Testis (tissue), 3 donors: ENCODE data around the gene TRABD2B. TPM values are rescaled to one million over a fixed set of nuclear protein-coding genes. Genes with fewer than 3 reads are reported as not detected.

ENCODE experiments used
- DNase-seq: peaks from one replicate; pipeline ENCODE4 v3.0.0-alpha.2; 2019
- H3K27ac ChIP-seq, 2 donors: fragments of 200-600 bp; sonication (generic); one replicate each; pipeline ENCODE4 v1.5.1; 2019
- H3K27me3 ChIP-seq: fragments of 200-600 bp; sonication (generic); one replicate; pipeline ENCODE4 v1.5.1; 2019
- H3K36me3 ChIP-seq: fragments of 200-600 bp; sonication (generic); one replicate; pipeline ENCODE4 v1.5.1; 2017; ENCODE audit warnings: low read depth; ENCODE audit errors: missing control alignments
- H3K4me1 ChIP-seq: fragments of 200-600 bp; sonication (generic); one replicate; pipeline ENCODE4 v1.5.1; 2019
- H3K4me3 ChIP-seq, 2 donors: fragments of 200-600 bp; sonication (generic); one replicate each; pipeline ENCODE4 v1.5.1; 2017 to 2019
- H3K9me3 ChIP-seq: fragments of 200-600 bp; sonication (generic); one replicate; pipeline ENCODE4 v1.5.1; 2017
- POLR2A ChIP-seq: fragments of 450-650 bp; IDR thresholded peaks from one replicate; pipeline ENCODE4 v1.6.1; 2017; ENCODE audit warnings: antibody characterized with exemption, mild to moderate bottlenecking, moderate library complexity
- WGBS, 2 donors: methylation state at CpG; one replicate each; pipeline ENCODE4 v1.1.5; 2018; 5-methylcytosine and 5-hydroxymethylcytosine counted together
- intact Hi-C: fragments of 100-400 bp; cut with DNase I; formaldehyde crosslinking; loops from one replicate; pipeline ENCODE4 v1.15.1; 2023; ENCODE audit warnings: low total_unique reads
- polyA plus RNA-seq: library from polyadenylated mRNA; stranded (reverse); fragments of 350-450 nt; fragmentation: Illumina TruSeq; extraction: RNeasy Lipid Tissue Mini Kit (QIAGEN cat#74804); gene quantifications from one replicate; pipeline ENCODE4 v1.2.3, GENCODE V29; 2014; ENCODE audit warnings: low read depth, low replicate concordance; ENCODE audit not compliant: insufficient read depth
- total RNA-seq, 2 donors: library from RNA; depleted of rRNA; stranded (reverse); fragments of >200 nt; gene quantifications; one replicate each; pipeline ENCODE4 v1.2.3, GENCODE V29; 2016
- TF ChIP-seq, protein P1 (sequence below), 3 experiments: fragments of 450-650 bp in 2 of 3; fragments of 200-600 bp in 1 of 3; sonication (generic) in 1 of 3; IDR thresholded peaks; one replicate each; pipeline ENCODE4 v1.5.1; 2016 to 2019; ENCODE audit warnings: antibody characterized with exemption in 3 of 3, mild to moderate bottlenecking in 2 of 3, moderate library complexity in 1 of 3

The TRABD2B gene
- total and polyA plus RNA-seq, 3 donors from 2014 or later: 1.9 to 2.7 (median 2.0) TPM

DNA sequence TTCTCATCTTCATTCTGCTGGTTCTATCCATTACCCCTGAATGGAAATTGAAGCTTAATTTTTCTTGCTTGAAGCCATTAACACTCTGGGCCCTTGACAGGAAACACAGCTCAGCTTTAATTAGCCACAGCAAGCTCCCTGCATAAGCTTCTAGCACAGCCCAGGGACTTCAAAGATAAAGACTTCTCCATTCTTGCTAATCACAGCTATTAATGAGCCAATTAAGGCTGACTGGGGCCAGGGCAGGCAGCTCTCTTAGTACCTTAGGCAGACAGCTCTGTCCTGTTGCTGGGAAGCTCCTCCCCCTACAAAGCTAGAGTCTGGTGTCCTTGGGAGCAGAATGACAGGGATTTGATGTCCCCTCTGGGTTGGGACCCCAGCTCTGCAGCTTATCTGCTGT is 27.9 kb upstream of the TRABD2B start:
- Histone ChIP-seq H3K9me3 (no peaks in the 10 kb centered on the region), H3K27ac (no peak overlapping the region), H3K4me1 (no peaks in the 10 kb centered on the region), H3K4me3 (no peak overlapping the region), H3K27me3 (no peaks in the 10 kb centered on the region), H3K36me3 (no peaks in the 10 kb centered on the region)
- TF ChIP-seq, protein P1, sequence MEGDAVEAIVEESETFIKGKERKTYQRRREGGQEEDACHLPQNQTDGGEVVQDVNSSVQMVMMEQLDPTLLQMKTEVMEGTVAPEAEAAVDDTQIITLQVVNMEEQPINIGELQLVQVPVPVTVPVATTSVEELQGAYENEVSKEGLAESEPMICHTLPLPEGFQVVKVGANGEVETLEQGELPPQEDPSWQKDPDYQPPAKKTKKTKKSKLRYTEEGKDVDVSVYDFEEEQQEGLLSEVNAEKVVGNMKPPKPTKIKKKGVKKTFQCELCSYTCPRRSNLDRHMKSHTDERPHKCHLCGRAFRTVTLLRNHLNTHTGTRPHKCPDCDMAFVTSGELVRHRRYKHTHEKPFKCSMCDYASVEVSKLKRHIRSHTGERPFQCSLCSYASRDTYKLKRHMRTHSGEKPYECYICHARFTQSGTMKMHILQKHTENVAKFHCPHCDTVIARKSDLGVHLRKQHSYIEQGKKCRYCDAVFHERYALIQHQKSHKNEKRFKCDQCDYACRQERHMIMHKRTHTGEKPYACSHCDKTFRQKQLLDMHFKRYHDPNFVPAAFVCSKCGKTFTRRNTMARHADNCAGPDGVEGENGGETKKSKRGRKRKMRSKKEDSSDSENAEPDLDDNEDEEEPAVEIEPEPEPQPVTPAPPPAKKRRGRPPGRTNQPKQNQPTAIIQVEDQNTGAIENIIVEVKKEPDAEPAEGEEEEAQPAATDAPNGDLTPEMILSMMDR (IDR thresholded peaks at IDR 0.05): no peak
- TF ChIP-seq POLR2A: no peak
- intact Hi-C loops: no loop called here
- no peak for DNase-seq

DNA sequence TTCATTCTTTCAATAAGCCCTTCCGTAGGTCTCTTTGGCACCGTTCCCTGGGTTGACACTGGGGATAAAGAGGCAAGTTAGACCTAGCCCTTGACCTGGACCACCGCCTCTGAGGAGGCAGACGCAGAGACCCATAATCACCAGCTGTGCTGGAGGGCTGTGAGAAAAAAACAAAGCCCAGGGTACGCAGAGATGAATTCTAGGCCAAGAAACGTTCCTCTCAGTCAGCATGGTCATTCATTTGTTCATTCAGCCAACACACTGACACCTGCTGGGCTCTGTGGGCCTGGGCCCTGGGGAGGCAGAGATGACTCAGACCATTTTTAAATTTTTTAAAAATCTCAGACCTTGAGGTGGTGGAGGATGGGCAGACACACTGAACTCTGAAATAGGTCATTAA is 26.3 kb upstream of the TRABD2B start:
- WGBS, 2 donors: 85 to 90% methylated on average over 6 of the region's 6 CpGs
- H3K27me3 ChIP-seq: no peaks in the 10 kb centered on the region
- no peak for DNase-seq

DNA sequence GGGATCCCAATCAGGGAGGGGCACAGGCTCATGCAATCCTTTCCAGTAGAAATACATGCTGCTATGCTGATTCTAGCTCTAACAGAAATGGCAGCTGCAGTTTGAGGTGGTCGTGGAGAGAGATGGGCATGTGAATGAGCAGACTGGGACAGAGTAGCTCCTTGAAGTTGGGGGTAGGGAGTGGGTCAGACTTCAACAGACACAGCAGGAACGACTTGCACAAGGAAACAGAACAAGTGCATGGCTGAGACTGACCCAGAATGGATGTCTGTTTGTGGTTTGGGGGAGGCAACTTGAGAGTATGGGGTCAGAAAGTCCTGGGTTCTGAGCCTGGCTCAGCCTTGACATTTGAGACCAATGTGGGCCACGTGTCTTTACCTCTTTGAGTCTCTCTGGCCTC is 25.1 kb upstream of the TRABD2B start:
- TF ChIP-seq, protein P1 (IDR thresholded peaks at IDR 0.05): no peak
- TF ChIP-seq POLR2A: no peak
- H3K36me3 ChIP-seq: no peaks in the 10 kb centered on the region
- WGBS, 2 donors: 77 to 86% methylated on average over 3 of the region's 3 CpGs
- H3K27me3 ChIP-seq: no peaks in the 10 kb centered on the region
- H3K4me1 ChIP-seq: no peaks in the 10 kb centered on the region
- intact Hi-C loops: no loop called here
- no peak overlapping the region for H3K4me3 ChIP-seq
- H3K27ac ChIP-seq: no peak overlapping the region
- no peaks in the 10 kb centered on the region for H3K9me3 ChIP-seq
- no peak for DNase-seq

More for the DNA sequence above, 26.3 kb upstream of the TRABD2B start:
- TF ChIP-seq POLR2A: no peak
- TF ChIP-seq, protein P1 (IDR thresholded peaks at IDR 0.05): no peak
- no peak overlapping the region for H3K27ac ChIP-seq
- no peaks in the 10 kb centered on the region for H3K36me3 ChIP-seq
- intact Hi-C loops: no loop called here
- no peaks in the 10 kb centered on the region for H3K4me1 ChIP-seq
- H3K9me3 ChIP-seq: no peaks in the 10 kb centered on the region
- H3K4me3 ChIP-seq: no peak overlapping the region

DNA sequence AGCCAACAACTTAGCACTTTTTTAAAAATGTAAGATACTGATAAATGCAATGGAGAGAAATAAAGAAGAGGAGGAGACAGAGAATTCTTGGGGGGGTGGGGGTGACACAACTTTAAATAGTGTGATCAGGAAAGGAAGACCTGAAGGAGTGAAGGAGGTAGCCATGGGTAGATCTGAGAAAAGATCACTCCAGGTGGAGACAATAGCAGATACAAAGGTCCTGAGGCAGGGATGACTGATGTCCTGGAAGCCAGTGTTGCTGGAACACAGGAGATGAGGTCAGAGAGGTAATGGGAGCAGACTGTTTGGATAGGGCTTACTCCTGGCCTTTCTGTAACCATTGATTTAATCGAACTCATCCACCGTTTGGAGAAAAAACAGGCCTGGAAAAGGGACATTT is 24.6 kb upstream of the TRABD2B start:
- no peak for DNase-seq
- H3K9me3 ChIP-seq: no peaks in the 10 kb centered on the region
- TF ChIP-seq, protein P1 (IDR thresholded peaks at IDR 0.05): no peak
- TF ChIP-seq POLR2A: no peak
- no peak overlapping the region for H3K4me3 ChIP-seq
- H3K27ac ChIP-seq: no peak overlapping the region
- H3K4me1 ChIP-seq: no peaks in the 10 kb centered on the region
- 74 to 87% methylated on average over 2 of the region's 2 CpGs for WGBS, 2 donors
- H3K27me3 ChIP-seq: no peaks in the 10 kb centered on the region
- no peaks in the 10 kb centered on the region for H3K36me3 ChIP-seq
- intact Hi-C loops: no loop called here

DNA sequence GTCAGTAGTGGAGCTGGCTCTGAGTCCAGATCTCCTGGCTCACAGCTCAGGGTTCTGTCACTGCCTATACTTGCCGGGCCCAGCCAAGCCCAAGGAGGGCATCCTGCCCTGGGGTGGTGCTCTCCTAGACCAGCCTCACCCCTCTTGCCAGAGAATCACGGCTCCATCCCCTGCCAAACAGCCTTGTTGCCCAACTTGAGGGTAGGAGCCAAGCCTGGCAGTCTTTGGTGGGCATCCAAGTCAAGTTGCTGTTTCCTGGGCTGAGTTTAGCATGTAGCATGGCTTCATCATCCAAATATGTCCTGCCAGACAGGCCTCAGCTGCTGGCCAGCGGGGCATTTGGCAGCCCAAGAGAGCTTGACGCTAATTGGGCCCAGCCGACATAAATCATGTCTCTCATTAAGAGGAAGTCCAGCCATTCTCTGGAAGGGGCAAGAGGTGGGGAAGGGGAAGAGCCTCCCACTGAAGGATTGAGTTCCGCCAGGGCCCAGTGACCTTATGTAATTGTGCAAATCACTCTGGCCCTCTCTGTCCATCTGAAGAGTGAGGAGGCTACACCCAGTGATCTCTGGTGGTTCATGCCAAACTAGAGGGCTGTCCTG is 22.6 kb upstream of the TRABD2B start:
- DNase-seq: no peak
- H3K27ac ChIP-seq: no peak overlapping the region
- no peaks in the 10 kb centered on the region for H3K9me3 ChIP-seq
- H3K36me3 ChIP-seq: no peaks in the 10 kb centered on the region
- H3K27me3 ChIP-seq: no peaks in the 10 kb centered on the region
- H3K4me1 ChIP-seq: no peaks in the 10 kb centered on the region
- H3K4me3 ChIP-seq: no peak overlapping the region
- WGBS, 2 donors: 72 to 85% methylated on average over 6 of the region's 6 CpGs
- intact Hi-C loops: no loop called here
- TF ChIP-seq POLR2A: no peak
- TF ChIP-seq, protein P1 (IDR thresholded peaks at IDR 0.05): no peak
